B cell (primary cell): ENCODE measurements around the gene ANTXR2.

Experiments
- EZH2 ChIP-seq: IDR thresholded peaks from 2 replicates; pipeline ENCODE4 v1.6.1; 2012; ENCODE audit warnings: borderline replicate concordance, low read depth, mild to moderate bottlenecking, moderate library complexity, low read length; ENCODE audit not compliant: insufficient read depth, poor library complexity, severe bottlenecking
- TF ChIP-seq, protein P1 (sequence below): fragments of 200-600 bp; IDR thresholded peaks from one replicate; pipeline ENCODE4 v1.8.0; 2022; ENCODE audit warnings: antibody characterized with exemption, mild to moderate bottlenecking

DNA sequence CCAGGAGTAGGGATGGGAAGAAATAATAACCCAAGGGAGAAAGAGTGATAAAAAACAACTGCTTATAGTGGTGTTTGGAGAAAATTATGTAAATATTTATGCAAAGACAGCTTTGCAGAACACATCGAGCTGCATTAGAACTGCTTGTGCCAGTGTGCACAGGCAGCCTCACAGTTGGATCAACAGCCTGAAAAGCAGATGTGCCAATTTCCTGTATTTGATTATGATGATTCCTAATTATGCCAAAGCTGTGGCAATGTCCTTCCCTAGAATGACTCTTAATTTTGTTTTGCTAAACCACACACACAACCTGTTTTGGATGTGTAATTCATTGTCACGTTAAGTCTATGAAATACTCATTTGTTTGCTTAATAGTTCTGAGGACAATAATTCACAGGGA lies 30.6 kb upstream of the ANTXR2 start:
- TF ChIP-seq, protein P1, sequence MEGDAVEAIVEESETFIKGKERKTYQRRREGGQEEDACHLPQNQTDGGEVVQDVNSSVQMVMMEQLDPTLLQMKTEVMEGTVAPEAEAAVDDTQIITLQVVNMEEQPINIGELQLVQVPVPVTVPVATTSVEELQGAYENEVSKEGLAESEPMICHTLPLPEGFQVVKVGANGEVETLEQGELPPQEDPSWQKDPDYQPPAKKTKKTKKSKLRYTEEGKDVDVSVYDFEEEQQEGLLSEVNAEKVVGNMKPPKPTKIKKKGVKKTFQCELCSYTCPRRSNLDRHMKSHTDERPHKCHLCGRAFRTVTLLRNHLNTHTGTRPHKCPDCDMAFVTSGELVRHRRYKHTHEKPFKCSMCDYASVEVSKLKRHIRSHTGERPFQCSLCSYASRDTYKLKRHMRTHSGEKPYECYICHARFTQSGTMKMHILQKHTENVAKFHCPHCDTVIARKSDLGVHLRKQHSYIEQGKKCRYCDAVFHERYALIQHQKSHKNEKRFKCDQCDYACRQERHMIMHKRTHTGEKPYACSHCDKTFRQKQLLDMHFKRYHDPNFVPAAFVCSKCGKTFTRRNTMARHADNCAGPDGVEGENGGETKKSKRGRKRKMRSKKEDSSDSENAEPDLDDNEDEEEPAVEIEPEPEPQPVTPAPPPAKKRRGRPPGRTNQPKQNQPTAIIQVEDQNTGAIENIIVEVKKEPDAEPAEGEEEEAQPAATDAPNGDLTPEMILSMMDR, result no peak
- TF ChIP-seq EZH2, result no peak
